HG03521 (cell line): ENCODE measurements around the gene WDR5.
"Not testable (repeated sequence)": the region's sequence is repeated elsewhere in the genome, so short reads cannot be mapped to it uniquely, and the experiment has no call there.

Experiments used
- ATAC-seq: cut with Tn5 transposase; IDR thresholded peaks from one replicate; pipeline ENCODE4 v1.9.1; 2021; ENCODE audit warnings: mild to moderate bottlenecking, moderate library complexity; ENCODE audit not compliant: unreplicated experiment

The WDR5 gene

GRCh38 chr9:134135343-134136117 lies at the start of gene WDR5:
TSS of gene WDR5 (plus strand) at chr9:134136082. CDS start at chr9:134139878, 3,796 bp downstream.
- ATAC-seq, result peak; percentile 47

- no peak for ATAC-seq
These were observed 47.7 kb upstream of the WDR5 start for GRCh38 chr9:134088063-134088725.

GRCh38 chr9:134089972-134090371 lies 45.9 kb upstream of the WDR5 start:
- ATAC-seq, result no peak

- ATAC-seq, result no peak
These were observed 36.6 kb upstream of the WDR5 start for GRCh38 chr9:134099123-134099761.

GRCh38 chr9:134100040-134100439 lies 35.8 kb upstream of the WDR5 start:
- ATAC-seq, result no peak

GRCh38 chr9:134101133-134101532 lies 34.7 kb upstream of the WDR5 start:
- ATAC-seq, result not testable (repeated sequence)

GRCh38 chr9:134101623-134102149 lies 34.2 kb upstream of the WDR5 start:
- ATAC-seq, result no peak

- no peak for ATAC-seq
These were observed 32.4 kb upstream of the WDR5 start for GRCh38 chr9:134103391-134103998.

GRCh38 chr9:134111064-134111463 lies 24.8 kb upstream of the WDR5 start:
- no peak for ATAC-seq

GRCh38 chr9:134112561-134112960 lies 23.3 kb upstream of the WDR5 start:
- ATAC-seq, result no peak

GRCh38 chr9:134118972-134119371 lies 16.9 kb upstream of the WDR5 start:
- not testable (repeated sequence) for ATAC-seq

- no peak for ATAC-seq
These were observed 12.1 kb upstream of the WDR5 start for GRCh38 chr9:134123764-134124128.

GRCh38 chr9:134125413-134126095 lies 10.3 kb upstream of the WDR5 start:
- ATAC-seq, result no peak

GRCh38 chr9:134126373-134126772 lies 9.5 kb upstream of the WDR5 start:
- no peak for ATAC-seq

GRCh38 chr9:134127065-134127580 lies 8.8 kb upstream of the WDR5 start:
- no peak for ATAC-seq

- no peak for ATAC-seq
These were observed 8.3 kb upstream of the WDR5 start for GRCh38 chr9:134127616-134128015.

GRCh38 chr9:134128727-134129679 lies 6.9 kb upstream of the WDR5 start:
- no peak for ATAC-seq

- no peak for ATAC-seq
These were observed 5.1 kb upstream of the WDR5 start for GRCh38 chr9:134130503-134131375.
